Fibroblast of the aortic adventitia (primary cell): ENCODE data around the gene SPACA7. TPM values are rescaled to one million over a fixed set of nuclear protein-coding genes. Genes with fewer than 3 reads are reported as not detected.
"Not testable (repeated sequence)": the region's sequence is repeated elsewhere in the genome, so short reads cannot be mapped to it uniquely, and the experiment has no call there.

Experiments used
- DNase-seq: peaks from one replicate; pipeline ENCODE4 v3.0.0-alpha.2; 2010; ENCODE audit warnings: low read depth
- H3K4me3 ChIP-seq: 2 replicates; pipeline ENCODE4 v1.5.1; 2011; ENCODE audit warnings: low read depth, mild to moderate bottlenecking, control low read depth, low read length, moderate library complexity
- CTCF ChIP-seq: IDR thresholded peaks from 2 replicates; pipeline ENCODE4 v1.5.1; 2011; ENCODE audit warnings: mild to moderate bottlenecking, low read length, control low read depth, inconsistent platforms; ENCODE audit not compliant: insufficient read depth
- total RNA-seq: library from RNA; depleted of rRNA; stranded (reverse); fragments of >200 nt; gene quantifications from 2 replicates; pipeline ENCODE4 v1.2.3, GENCODE V29; 2012; ENCODE audit warnings: low replicate concordance

The SPACA7 gene
- total RNA-seq, 1 donor = not detected

GRCh38 chr13:112416647-112417046 lies 40.5 kb downstream of the SPACA7 start:
- no peak for TF ChIP-seq CTCF
- H3K4me3 ChIP-seq = no peak overlapping the region
- no peak for DNase-seq

GRCh38 chr13:112417079-112417478 lies 40.9 kb downstream of the SPACA7 start:
- TF ChIP-seq CTCF = no peak
- H3K4me3 ChIP-seq = no peak overlapping the region
- DNase-seq = no peak

- TF ChIP-seq CTCF = no peak
- no peak overlapping the region for H3K4me3 ChIP-seq
- DNase-seq = no peak
Observed at GRCh38 chr13:112424098-112424497, 47.9 kb downstream of the SPACA7 start.

- no peak for TF ChIP-seq CTCF
- DNase-seq = no peak
- no peak overlapping the region for H3K4me3 ChIP-seq
Observed at GRCh38 chr13:112428704-112429103, 52.5 kb downstream of the SPACA7 start.

- no peak for DNase-seq
- TF ChIP-seq CTCF = no peak
- H3K4me3 ChIP-seq = no peak overlapping the region
Observed at GRCh38 chr13:112431734-112432133, 55.6 kb downstream of the SPACA7 start.

- H3K4me3 ChIP-seq, DNase-seq: not testable (repeated sequence)
Observed at GRCh38 chr13:112432734-112433133, 56.6 kb downstream of the SPACA7 start.

- DNase-seq = not testable (repeated sequence)
Observed at GRCh38 chr13:112433517-112433916, 57.4 kb downstream of the SPACA7 start.

GRCh38 chr13:112434032-112434431 lies 57.9 kb downstream of the SPACA7 start:
- H3K4me3 ChIP-seq = no peak overlapping the region
- DNase-seq = no peak
- no peak for TF ChIP-seq CTCF

More at GRCh38 chr13:112433517-112433916, 57.4 kb downstream of the SPACA7 start:
- H3K4me3 ChIP-seq = not testable (repeated sequence)
